ENCODE results near the gene ABL2. TPM values are rescaled to one million over a fixed set of nuclear protein-coding genes. Genes with fewer than 3 reads are reported as not detected.
"Not testable (repeated sequence)": the region's sequence is repeated elsewhere in the genome, so short reads cannot be mapped to it uniquely, and the experiment has no call there.

Gene ABL2
- polyA plus RNA-seq, 1 donor from 2014 or later, result 1.3 TPM

- peaks cover 11 to 13% (median 12%) of the 10 kb centered on the region in 3 donors for H3K4me1 Mint-ChIP-seq
- H3K27ac Mint-ChIP-seq, result not testable (repeated sequence)
Measured at GRCh38 chr1:179195857-179196256, 33.6 kb downstream of the ABL2 start.

DNA sequence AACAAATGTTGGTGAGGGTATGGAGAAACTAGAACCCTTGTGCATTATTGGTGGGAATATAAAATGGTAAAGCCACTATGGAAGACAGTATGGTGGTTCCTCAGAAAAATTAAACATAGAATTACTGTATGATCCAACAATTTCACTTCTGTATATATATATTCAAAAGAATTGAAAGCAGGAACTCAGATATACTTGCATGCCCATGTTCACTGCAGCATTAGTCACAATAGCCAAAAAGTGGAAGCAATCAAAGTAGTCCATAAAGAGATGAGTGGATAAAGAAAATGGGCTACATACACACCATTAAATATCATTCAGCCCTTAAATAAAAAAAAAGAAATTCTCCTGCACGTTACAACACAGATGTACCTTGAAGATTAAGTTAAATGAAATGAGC is 34.1 kb downstream of the ABL2 start:
- H3K27ac Mint-ChIP-seq, result no peak overlapping the region
- peaks cover 2% of the 10 kb centered on the region for H3K36me3 Mint-ChIP-seq
- peaks cover 9 to 15% (median 13%) of the 10 kb centered on the region in 3 donors for H3K4me1 Mint-ChIP-seq
- H3K27me3 Mint-ChIP-seq, result no peaks in the 10 kb centered on the region
- H3K9me3 Mint-ChIP-seq, result no peaks in the 10 kb centered on the region
- H3K4me3 Mint-ChIP-seq, result no peak overlapping the region

More at GRCh38 chr1:179195857-179196256, 33.6 kb downstream of the ABL2 start:
- H3K27me3 Mint-ChIP-seq, H3K36me3 Mint-ChIP-seq, H3K9me3 Mint-ChIP-seq, H3K4me3 Mint-ChIP-seq: not testable (repeated sequence)

- peaks cover 9 to 19% (median 13%) of the 10 kb centered on the region in 3 donors for H3K4me1 Mint-ChIP-seq
- no peak overlapping the region for H3K27ac Mint-ChIP-seq
- no peaks in the 10 kb centered on the region for H3K27me3 Mint-ChIP-seq
- no peaks in the 10 kb centered on the region for H3K9me3 Mint-ChIP-seq
- H3K36me3 Mint-ChIP-seq, result peaks cover 4% of the 10 kb centered on the region
- no peak overlapping the region for H3K4me3 Mint-ChIP-seq
Measured at GRCh38 chr1:179194068-179194537, 35.4 kb downstream of the ABL2 start.

- Mint-ChIP-seq H3K27me3 (no peaks in the 10 kb centered on the region), H3K36me3 (peaks cover 4% of the 10 kb centered on the region), H3K4me1 (peaks cover 12 to 26% (median 13%) of the 10 kb centered on the region in 3 donors), H3K4me3 (no peak overlapping the region), H3K9me3 (no peaks in the 10 kb centered on the region), H3K27ac (no peak overlapping the region)
Measured at GRCh38 chr1:179190861-179191260, 38.6 kb downstream of the ABL2 start.

- no peaks in the 10 kb centered on the region for H3K9me3 Mint-ChIP-seq
- peaks cover 2% of the 10 kb centered on the region for H3K36me3 Mint-ChIP-seq
- H3K4me1 Mint-ChIP-seq, result peaks cover 7 to 15% (median 11%) of the 10 kb centered on the region in 3 donors
- no peaks in the 10 kb centered on the region for H3K27me3 Mint-ChIP-seq
- H3K27ac Mint-ChIP-seq, result no peak overlapping the region
- no peak overlapping the region for H3K4me3 Mint-ChIP-seq
Measured at GRCh38 chr1:179187735-179188471, 41.6 kb downstream of the ABL2 start.

GRCh38 chr1:179187043-179187442 is 42.4 kb downstream of the ABL2 start:
- Mint-ChIP-seq H3K36me3 (peaks cover 2% of the 10 kb centered on the region), H3K4me3 (no peak overlapping the region), H3K9me3 (no peaks in the 10 kb centered on the region), H3K27ac (peak overlapping the region in 1 of 3 donors; percentile 77), H3K4me1 (peaks cover 7 to 15% (median 8%) of the 10 kb centered on the region in 3 donors), H3K27me3 (no peaks in the 10 kb centered on the region)

DNA sequence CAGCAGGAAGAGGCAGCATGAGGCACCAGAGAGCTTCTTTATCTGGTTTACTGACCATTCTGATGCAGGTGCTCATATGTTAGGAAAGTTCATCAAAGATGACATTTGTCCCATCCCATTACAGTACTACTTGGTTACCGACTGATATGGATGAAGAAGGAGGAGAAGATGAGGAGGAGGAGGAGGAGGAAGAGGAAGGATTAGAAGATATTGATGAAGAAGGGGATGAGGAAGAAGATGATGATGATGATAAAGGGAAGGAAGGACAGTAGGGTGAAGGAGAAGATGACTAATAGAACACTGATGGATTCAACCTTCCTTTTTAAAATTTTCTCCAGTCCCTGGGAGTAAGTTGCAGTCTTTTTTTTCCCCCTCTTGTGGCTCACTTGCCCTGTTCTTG is 45.1 kb downstream of the ABL2 start:
- peaks cover 4 to 13% (median 7%) of the 10 kb centered on the region in 3 donors for H3K4me1 Mint-ChIP-seq
- H3K9me3 Mint-ChIP-seq, result no peaks in the 10 kb centered on the region
- H3K36me3 Mint-ChIP-seq, result peaks cover 2% of the 10 kb centered on the region
- no peaks in the 10 kb centered on the region for H3K27me3 Mint-ChIP-seq
- no peak overlapping the region for H3K4me3 Mint-ChIP-seq
- H3K27ac Mint-ChIP-seq, result no peak overlapping the region

DNA sequence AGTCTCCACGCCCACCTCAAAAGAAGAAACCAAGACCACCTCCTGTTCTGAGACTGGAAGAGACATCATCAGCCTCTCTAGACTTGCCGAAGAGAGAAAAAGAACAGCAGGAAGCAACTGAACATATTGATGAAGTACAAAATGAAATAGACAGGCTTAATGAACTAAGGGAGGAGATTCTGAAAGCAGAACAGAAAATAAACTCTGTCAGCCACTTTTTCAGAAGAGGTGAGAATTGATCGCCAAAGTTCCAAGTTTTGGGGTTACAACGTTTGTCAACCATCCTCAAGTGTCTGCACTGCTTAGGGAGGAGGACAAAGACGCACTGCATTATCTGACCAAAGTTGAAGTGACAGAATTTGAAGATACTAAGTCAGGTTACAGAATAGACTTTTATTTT is 45.6 kb downstream of the ABL2 start:
- H3K36me3 Mint-ChIP-seq, result no peaks in the 10 kb centered on the region
- H3K27ac Mint-ChIP-seq, result no peak overlapping the region

GRCh38 chr1:179178950-179179349 is 50.5 kb downstream of the ABL2 start:
- H3K36me3 Mint-ChIP-seq, result peaks cover 2% of the 10 kb centered on the region
- no peaks in the 10 kb centered on the region for H3K9me3 Mint-ChIP-seq
- H3K4me1 Mint-ChIP-seq, result peaks cover 0 to 11% (median 2%) of the 10 kb centered on the region in 3 donors
- no peak overlapping the region for H3K4me3 Mint-ChIP-seq
- no peak overlapping the region for H3K27ac Mint-ChIP-seq
- H3K27me3 Mint-ChIP-seq, result no peaks in the 10 kb centered on the region

More for the DNA sequence above, 45.6 kb downstream of the ABL2 start:
- Mint-ChIP-seq H3K4me1 (peaks cover 4 to 10% (median 7%) of the 10 kb centered on the region in 3 donors), H3K9me3 (no peaks in the 10 kb centered on the region), H3K4me3 (no peak overlapping the region), H3K27me3 (no peaks in the 10 kb centered on the region)

DNA sequence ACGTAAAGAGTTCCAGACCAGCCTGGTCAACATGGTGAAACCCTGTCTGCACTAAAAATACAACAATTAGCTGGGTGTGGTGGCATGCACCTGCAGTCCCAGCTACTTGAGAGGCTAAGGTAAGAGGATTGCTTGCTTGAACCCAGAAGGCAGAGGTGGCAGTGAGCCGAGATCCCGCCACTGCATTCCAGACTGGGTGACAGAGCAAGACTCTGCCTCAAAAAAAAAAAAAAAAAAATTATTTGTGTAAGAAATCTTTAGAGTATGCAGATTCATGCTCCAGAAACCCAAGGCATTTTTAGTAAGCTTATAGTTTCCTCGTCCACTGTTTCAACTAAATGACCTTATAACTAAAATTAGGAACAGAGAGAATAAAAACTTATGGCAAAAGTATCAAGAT is 51.3 kb downstream of the ABL2 start:
- Mint-ChIP-seq H3K9me3 (no peaks in the 10 kb centered on the region), H3K4me1 (peaks cover 0 to 11% (median 2%) of the 10 kb centered on the region in 3 donors), H3K27ac (no peak overlapping the region), H3K36me3 (peaks cover 2% of the 10 kb centered on the region), H3K27me3 (no peaks in the 10 kb centered on the region), H3K4me3 (no peak overlapping the region)

- Mint-ChIP-seq H3K27ac (no peak overlapping the region), H3K9me3 (no peaks in the 10 kb centered on the region), H3K4me1 (peaks cover 0 to 12% (median 2%) of the 10 kb centered on the region in 3 donors), H3K27me3 (no peaks in the 10 kb centered on the region), H3K4me3 (no peak overlapping the region), H3K36me3 (peaks cover 2% of the 10 kb centered on the region)
Measured at GRCh38 chr1:179177615-179178014, 51.9 kb downstream of the ABL2 start.

DNA sequence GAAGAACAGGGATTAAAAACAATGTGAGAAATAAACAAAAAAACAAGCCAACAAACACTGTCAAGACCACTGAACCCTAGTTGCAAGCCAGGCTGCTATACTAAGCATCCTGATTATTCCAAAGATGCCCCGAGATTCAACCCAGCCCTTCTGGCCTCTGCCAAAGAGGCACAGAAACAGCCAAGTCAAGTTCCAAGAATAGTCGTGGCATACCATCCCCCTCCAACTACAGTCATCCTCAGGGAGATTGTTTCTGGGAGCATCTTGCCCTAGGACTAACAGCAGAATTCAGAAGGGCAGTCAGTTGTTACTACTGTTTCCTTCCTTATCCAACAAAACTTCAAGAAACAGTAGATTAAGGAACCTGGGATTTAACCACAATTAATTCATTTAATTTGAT is 52.3 kb downstream of the ABL2 start:
- Mint-ChIP-seq H3K36me3 (peaks cover 2% of the 10 kb centered on the region), H3K27me3 (no peaks in the 10 kb centered on the region), H3K4me1 (peaks cover 0 to 16% (median 2%) of the 10 kb centered on the region in 3 donors), H3K4me3 (peak overlapping the region in 1 of 4 donors; percentile 12), H3K27ac (no peak overlapping the region), H3K9me3 (no peaks in the 10 kb centered on the region)

DNA sequence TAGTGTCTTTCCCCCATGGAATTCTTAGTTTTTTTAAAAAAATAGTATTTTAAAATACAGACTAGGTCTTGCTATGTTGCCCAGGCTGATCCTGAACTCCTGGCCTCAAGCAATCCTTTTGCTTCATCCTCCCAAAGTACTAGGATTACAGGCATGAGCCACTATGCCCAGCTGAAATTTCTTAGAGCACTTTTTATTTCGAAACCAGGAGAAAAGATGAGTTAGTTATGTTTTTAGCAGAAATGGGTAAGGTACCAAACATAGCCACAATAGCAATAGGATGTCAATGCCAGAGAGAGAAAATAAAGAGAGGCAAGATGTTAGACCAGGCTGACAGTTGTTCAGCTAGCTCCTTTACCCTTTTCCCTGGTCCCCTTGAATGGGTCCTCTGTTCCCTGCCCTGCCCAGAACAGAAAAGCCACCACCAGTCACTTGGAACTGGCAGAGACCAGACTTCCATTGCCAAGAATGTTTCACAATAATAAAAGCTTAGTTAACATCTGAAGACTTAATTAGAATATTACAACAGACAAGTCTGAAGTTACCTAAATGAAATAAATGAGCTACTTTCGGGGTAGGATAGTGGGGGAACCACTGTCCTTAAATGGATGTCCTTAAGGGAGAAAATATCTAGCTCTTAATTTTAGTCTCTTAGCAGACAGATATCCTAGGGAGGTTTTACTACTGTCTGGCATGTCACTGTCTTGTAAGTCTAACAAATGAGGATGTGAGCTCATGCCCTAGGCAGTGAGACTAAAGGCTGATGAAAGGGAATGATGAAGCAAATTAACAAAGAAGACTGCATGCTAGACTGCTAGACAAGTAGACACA is 54.3 kb downstream of the ABL2 start:
- Mint-ChIP-seq H3K36me3 (peaks cover 4% of the 10 kb centered on the region), H3K27me3 (no peaks in the 10 kb centered on the region), H3K4me3 (no peak overlapping the region), H3K9me3 (no peaks in the 10 kb centered on the region), H3K4me1 (peaks cover 0 to 18% (median 2%) of the 10 kb centered on the region in 3 donors), H3K27ac (no peak overlapping the region)

- H3K4me3 Mint-ChIP-seq, H3K27ac Mint-ChIP-seq, H3K9me3 Mint-ChIP-seq, H3K27me3 Mint-ChIP-seq, H3K36me3 Mint-ChIP-seq: not testable (repeated sequence)
- H3K4me1 Mint-ChIP-seq, result peaks cover 10 to 33% (median 17%) of the 10 kb centered on the region in 3 donors
Measured at GRCh38 chr1:179170468-179170770, 59.1 kb downstream of the ABL2 start.

- H3K4me1 Mint-ChIP-seq, result peaks cover 10 to 30% (median 18%) of the 10 kb centered on the region in 3 donors
- H3K27ac Mint-ChIP-seq, result peak overlapping the region in 2 of 3 donors; percentile 53 to 59
- H3K9me3 Mint-ChIP-seq, result no peaks in the 10 kb centered on the region
- H3K36me3 Mint-ChIP-seq, result peaks cover 2% of the 10 kb centered on the region
- H3K27me3 Mint-ChIP-seq, result no peaks in the 10 kb centered on the region
- no peak overlapping the region for H3K4me3 Mint-ChIP-seq
Measured at GRCh38 chr1:179169616-179170467, 59.6 kb downstream of the ABL2 start.
